HUDEP-2 (cell line): Measurements from ENCODE around the gene SIVA1.

Experiments
- DNase-seq, 76 experiments: peaks; one replicate each; lab custom pipeline; 2025; ENCODE audit not compliant: unreplicated experiment in 76 of 76; lab: John Stamatoyannopoulos, UW

SIVA1 gene, protein sequence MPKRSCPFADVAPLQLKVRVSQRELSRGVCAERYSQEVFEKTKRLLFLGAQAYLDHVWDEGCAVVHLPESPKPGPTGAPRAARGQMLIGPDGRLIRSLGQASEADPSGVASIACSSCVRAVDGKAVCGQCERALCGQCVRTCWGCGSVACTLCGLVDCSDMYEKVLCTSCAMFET

DNA sequence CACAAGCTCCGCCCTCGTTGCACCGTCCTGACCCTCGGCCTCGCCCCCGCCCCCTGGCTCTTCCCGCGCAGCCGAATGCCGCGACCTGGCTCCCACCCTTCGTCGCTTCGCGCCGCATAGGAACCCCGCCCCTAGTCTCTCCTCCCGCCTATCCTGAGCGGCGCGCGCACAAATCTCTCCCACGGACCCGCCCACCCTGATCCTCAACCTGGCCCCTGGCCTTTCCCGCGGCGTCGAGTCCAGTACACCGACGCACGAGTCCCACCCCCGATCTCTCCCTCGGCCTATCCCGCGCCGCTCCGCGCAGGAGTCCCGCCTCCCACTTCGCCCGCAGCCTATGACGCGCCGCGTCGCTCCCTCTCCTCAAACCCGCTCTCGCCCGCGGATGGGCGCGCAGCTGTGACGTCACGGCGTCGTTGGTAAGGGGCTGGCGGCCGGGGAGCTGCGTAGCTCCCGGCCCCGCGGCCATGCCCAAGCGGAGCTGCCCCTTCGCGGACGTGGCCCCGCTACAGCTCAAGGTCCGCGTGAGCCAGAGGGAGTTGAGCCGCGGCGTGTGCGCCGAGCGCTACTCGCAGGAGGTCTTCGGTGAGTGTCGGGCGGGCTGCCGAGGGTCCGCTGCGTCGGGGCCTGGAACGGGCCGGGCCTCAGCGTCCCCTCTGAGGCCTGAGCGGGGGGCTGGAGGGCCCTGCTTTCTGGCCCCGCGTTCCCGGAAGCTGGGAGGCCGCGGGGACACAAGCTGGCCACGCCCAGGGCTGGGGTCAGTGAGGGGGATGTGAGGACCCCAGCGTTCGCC is at the start of gene SIVA1:
SIVA1 (plus strand) TSS at position 413 of the 793 bp plus-strand sequence; CDS start at position 468, 55 bp downstream.
- peak in 75 of 76 experiments; percentile 79 to 100 (median 99) for DNase-seq

DNA sequence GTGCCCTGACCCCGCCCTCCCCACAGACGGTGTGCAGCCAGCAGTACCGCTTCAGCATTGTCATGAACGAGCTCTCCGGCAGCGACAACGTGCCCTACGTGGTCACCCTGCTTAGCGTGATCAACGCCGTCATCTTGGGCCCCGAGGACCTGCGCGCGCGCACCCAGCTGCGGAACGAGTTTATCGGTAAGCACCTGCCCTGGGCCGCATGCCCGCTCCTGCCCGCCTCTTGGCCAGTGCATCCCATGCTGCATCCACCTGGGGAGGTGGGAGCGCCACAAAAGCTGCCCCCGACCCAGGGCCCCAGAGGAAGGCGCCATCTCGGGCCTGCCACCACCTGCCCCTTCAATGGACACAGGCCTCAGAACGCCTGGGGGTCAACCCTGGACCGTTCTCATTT is 49.7 kb upstream of the SIVA1 start:
- no peak for DNase-seq

DNA sequence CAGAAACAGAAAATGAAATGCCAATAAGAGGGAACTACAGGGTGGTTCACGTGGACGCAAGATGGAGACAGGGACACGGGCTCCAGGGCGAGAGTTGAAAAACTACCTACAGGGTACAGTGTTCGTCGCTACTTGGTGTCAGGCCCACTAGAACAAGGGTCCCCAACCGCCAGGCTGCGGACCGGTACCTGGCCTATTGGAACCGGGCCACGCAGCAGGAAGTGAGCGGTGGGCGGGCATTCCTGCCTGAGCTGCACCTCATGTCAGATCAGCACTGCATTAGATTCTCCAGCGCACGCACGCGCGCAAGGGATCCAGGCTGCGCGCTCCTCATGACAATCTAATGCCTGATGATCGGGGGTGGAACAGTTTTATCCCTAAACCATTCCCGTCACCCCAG is 48.7 kb upstream of the SIVA1 start:
- DNase-seq = no peak

DNA sequence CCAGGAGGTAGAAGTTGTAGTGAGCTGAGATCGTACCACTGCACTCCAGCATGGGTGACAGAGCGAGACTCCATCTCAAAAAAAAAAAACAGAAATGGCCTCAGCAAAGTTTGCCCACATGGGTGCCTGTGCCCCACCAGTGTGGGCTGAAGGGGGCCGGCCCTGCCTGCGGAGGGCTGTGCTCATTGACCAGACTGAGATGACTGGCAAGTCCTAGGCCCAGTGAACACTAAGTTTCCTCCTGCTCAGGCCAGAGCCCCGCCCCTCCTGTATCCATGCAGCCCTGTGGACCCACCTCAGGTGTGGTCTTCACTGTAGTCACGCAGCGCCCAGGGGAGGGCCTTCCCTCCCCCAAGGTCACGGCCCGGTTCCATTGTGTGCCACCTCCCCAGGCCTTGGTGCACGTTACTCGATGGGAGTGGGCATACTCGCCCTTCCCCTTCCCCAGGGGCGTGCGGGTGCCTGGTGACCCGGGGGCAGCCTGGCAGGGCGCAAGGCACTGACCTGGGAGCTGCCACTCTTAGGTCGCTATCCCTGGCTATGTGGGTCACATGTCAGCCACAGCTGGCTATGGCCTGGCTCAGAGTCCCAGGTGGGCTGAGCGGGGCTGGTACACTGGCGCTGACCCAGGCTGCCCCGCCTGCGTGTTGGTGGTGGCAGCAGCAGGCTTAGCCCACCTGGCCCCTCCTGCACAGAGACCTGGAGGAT is 47.5 kb upstream of the SIVA1 start:
- no peak for DNase-seq

DNA sequence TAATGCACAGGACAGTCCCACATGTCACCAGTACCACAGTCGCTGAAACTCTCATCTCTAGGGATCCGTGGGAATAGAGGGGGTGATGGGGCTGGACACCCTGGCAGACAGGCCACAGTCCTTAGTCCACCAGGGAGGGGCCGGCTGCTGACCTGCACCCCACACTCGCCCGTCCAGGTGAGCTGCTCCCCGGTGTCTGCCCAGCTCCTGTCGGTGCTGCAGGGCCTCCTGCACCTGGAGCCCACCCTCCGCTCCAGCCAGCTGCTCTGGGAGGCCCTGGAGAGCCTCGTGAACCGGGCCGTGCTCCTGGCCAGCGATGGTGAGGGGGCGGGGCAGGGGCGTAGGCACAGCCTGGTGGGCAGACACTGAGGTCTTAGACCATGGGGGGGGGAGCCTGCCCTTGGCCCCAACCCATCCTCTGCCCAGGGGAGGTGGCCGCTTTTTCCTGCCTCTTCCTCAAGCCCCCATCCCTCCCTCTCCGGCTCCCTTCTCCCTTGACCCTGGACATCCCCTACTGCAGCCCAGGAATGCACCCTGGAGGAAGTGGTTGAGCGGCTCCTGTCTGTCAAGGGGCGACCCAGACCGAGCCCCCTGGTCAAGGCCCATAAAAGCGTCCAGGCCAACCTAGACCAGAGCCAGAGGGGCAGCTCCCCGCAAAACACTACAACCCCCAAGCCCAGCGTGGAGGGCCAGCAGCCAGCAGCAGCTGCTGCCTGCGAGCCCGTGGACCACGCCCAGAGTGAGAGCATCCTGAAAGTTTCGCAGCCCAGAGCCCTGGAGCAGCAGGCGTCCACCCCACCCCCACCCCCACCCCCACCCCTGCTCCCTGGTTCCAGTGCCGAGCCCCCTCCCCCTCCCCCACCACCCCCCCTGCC is 46.0 kb upstream of the SIVA1 start:
- no peak for DNase-seq

DNA sequence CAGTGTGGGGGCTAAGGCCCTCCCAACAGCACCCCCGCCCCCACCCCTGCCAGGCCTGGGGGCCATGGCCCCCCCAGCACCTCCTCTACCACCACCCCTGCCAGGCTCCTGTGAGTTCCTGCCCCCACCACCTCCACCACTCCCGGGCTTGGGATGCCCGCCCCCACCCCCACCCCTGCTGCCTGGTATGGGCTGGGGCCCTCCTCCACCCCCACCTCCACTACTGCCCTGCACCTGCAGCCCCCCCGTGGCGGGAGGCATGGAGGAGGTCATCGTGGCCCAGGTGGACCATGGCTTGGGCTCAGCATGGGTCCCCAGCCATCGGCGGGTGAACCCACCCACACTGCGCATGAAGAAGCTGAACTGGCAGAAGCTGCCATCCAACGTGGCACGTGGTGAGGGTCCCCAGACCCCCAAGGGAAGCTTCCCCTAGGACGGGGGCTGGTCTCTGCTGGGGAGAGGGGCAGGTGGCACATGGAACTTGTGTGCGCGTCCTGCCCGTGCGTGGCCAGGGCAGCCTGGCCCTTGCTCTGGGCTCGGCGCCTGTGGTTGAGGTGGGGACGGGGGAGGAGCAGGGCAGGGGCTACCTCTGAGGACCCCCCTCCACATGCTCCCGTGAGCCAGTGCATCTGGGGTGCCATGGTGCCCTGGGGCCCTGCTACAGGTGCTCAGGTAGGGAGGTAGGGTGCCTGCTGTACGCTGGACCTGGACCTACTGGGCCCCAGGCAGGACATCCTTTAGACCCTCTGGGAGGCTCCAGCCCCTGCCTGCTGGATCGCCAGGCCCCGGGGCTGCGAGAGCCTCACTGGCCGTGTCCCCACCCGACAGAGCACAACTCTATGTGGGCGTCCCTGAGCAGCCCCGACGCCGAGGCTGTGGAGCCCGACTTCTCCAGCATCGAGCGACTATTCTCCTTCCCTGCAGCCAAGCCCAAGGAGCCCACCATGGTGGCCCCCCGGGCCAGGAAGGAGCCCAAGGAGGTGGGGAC is 45.0 kb upstream of the SIVA1 start:
- DNase-seq = no peak

DNA sequence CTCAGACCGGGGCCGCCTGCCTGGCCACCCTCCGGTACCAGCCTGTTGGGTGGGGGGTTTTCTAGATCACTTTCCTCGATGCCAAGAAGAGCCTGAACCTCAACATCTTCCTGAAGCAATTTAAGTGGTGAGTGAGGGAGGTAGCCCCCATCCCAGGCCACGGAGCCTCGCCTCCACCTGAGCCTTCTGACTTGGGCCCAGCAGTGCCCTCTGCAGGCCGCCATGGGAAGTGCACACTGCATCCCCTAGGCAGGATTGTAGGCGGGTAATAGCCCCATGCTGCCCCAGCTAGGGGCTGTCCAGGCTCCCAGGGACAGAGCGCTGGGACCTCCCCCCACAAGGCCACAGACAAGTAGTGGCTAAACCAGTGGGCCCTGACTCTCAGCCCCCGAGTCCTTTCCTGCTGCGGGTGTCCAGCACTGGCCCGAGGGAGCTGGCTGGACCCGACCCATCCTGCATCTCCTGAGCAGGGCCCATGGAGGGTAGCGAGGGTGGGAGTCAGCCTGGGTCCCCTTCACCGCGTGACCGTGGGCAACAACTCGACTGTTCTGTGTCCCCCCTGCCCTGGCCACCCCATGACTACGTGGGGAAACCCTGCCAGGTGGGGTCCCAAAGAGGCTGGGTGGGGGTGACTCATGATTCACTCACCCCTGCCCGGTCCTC is 44.2 kb upstream of the SIVA1 start:
- peak in 51 of 76 experiments; percentile 10 to 72 (median 43) for DNase-seq

DNA sequence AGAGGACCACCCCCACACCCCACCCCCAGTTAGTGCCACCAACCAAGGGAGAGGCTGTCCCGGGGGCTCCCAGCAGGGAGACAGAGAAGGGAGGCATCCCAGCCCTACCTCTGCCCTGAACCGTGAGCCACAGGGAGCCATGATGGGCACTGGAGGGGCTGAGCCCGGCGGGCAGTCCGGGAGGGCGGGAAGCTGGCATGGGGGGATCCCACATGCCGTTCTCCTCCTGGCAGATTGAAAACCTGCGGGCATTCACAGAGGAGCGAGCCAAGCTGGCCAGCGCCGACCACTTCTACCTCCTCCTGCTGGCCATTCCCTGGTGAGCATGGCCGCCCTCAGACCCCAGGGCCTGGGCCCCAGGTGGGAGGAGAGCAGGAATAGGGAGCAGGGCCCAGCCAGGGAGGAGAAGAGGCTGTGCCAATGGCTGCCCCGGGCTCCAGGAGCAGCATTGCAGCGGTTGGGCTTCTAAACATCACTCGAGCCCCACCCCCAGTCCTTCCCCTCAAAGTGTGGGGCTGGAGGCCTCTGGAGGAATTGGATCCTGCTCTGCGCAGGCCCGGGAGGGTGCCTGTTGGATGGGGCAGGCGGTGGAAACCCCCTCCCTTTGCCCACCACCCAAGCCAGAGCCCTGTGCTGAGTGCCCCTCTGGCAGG is 43.4 kb upstream of the SIVA1 start:
- no peak for DNase-seq

DNA sequence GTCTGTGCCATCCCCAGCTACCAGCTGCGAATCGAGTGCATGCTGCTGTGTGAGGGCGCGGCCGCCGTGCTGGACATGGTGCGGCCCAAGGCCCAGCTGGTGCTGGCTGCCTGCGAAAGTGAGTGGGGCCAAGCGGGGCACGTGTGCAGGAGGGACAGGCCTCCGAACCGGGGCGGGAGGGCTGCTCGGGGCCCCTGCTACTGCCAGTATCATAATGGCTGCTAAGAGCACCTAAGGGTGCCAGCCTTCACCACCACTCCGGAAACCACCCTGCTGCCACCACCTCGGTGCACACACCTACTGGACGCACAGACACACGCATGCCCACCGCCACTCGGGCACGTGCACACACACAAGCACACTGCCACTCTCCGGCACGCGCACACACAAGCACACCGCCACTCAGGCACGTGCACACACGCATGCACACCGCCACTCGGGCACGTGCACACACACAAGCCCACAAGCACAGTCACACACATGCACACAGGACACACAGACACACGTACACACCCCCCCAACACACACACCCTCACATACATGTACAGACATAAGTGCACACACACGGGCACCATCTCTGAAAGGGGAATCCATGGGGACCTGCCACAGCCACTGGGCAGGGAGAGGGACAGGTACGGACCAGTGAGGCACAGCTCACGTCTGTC is 42.7 kb upstream of the SIVA1 start:
- no peak for DNase-seq

DNA sequence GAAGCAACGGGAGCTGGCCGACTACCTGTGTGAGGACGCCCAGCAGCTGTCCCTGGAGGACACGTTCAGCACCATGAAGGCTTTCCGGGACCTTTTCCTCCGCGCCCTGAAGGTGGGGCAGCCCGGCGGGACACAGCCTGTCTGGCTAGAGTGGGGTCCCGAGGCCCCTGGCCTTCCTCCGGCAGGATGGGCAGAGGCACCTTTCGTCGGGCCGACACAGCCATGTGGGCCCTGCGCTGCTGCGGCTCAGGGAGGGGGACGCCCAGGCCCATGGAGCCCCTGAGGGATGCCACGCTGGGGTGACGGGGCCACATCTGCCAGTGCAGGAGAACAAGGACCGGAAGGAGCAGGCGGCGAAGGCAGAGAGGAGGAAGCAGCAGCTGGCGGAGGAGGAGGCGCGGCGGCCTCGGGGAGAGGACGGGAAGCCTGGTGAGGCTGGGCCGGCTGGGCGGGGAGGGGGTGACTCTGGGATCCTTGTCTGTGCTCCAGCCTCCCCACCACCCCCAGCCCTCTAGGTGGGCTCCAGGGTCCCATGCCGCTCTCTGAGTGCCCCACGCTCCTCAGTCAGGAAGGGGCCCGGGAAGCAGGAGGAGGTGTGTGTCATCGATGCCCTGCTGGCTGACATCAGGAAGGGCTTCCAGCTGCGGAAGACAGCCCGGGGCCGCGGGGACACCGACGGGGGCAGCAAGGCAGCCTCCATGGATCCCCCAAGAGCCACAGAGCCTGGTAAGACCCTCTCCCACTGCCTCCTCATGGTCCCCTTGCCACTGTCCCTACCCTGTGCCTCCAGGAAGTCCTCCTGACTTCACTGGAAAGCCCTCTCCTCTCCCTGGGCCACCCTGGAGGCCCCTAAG is 39.8 kb upstream of the SIVA1 start:
- DNase-seq = no peak

DNA sequence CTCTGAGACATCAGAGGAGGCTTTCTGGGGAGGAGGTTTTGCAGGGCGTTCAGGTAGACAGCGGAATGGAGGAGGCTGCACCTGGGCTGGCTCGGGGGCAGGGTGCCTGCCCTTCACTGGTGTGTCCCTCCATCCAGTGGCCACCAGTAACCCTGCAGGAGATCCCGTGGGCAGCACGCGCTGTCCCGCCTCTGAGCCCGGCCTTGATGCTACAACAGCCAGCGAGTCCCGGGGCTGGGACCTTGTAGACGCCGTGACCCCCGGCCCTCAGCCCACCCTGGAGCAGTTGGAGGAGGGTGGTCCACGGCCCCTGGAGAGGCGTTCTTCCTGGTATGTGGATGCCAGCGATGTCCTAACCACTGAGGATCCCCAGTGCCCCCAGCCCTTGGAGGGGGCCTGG is 38.9 kb upstream of the SIVA1 start:
- DNase-seq = no peak

DNA sequence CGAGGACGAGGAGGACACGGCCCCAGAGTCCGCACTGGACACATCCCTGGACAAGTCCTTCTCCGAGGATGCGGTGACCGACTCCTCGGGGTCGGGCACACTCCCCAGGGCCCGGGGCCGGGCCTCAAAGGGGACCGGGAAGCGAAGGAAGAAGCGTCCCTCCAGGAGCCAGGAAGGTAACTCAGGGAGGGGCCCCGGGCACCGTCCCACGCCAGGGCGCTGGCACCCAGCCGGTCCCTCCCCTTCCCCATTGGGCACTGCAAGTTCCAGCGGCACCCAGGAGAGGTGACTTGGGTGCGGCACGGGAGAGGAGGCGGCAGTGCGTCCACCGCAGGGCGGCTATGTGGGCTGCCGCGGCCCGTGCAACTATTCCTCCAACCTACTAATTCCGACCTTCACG is 38.3 kb upstream of the SIVA1 start:
- DNase-seq = no peak

DNA sequence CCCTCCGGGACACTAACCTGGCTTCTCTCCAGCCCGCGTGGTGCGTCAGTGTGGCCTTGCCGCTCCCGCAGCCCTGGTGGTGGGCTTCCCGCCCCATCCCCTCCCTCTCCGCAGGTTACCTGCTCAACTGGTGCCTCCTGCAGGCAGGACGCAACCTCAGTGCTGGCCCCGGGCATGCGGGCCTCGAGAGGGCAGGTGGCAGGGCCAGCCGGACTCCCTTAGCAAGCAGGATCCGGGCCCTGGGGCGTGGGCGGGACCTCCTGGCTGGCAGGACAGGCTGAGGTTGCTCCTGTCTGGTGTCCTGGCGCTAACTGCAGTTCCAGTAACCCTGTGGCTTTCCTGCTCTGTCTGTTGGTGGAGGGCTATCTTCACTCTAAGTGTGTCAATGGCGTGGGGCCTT is 37.5 kb upstream of the SIVA1 start:
- DNase-seq = peak in 1 of 76 experiments; percentile 32

DNA sequence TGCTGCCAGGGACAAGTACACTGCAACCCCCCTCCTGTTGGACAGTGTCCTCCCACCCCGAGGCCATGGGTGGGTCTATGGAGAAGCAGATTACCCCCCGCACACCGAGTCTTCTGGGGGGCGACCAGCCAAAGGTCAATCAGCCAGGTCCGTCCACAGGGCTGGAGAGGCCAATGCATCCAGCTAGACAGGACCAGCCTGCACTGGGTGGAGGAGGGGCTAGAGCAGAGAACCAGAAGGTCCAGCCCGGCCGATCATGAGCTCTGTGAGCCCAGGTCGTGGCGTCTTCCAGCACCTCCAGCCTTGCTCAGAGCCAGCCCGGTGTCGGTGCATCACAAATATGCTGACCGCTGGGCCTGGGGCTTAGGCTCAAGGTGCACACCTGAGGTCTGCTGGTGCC is 37.1 kb upstream of the SIVA1 start:
- no peak for DNase-seq

DNA sequence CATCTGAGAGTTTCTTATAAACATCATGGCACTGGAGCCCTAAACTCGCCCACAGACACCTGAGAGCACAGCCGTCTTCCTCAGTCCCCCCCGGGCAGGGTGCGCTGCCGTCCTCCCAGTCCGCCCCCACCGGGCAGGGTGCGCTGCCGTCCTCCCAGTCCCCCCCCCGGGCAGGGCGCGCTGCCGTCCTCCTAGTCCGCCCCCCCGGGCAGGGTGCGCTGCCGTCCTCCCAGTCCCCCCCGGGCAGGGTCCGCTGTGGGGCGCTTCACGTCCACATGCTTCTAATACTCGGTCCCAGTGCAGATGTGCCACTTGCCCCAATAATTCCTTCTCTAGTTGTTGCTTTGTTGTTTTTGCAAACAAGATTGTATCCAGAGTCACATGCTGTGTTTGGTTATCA is 35.8 kb upstream of the SIVA1 start:
- no peak for DNase-seq

DNA sequence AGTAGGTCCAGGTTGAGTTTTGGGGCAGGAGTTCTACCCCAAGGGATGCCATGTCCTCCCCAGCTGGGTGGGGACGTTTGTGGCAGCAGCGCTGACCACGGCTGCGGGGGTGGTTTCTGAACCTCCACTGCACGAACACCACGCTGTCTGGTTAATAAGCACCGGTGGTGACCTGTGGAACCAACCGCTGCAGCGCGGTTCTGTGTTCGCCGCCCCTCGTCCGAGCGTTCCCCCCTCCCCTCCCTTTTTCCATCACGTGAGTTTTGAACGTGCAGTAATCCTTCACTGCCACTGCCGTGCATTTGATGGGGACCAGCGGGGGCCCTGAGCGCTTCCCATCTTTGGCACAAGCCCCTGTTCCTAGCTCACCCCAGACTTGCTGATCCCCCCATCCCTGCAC is 35.3 kb upstream of the SIVA1 start:
- DNase-seq = no peak

DNA sequence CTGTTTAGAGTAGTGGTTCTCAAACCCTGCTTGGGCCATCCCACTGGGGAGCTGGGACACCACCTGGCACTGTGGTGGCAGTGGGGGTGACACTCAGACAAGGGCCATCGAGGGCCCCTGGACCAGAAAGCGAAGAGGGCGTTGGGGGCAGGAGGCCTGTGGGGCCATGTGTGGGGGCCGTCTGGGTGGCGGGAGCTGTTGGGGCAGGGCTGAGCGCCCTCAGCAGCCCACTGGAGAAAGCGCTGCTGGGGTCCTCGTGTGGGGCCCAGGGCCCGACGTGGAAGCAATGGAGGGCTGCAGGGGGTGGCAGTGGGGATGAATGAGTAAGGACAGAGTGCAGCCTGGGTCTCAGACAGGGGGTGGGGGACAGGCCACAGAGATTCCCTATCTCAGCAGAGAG is 34.8 kb upstream of the SIVA1 start:
- peak in 1 of 76 experiments; percentile 15 for DNase-seq
